Aorta (tissue), 5 donors: Measurements from ENCODE around the gene ARID3A. TPM values are rescaled to one million over a fixed set of nuclear protein-coding genes. Genes with fewer than 3 reads are reported as not detected.
"Not testable (repeated sequence)": the region's sequence is repeated elsewhere in the genome, so short reads cannot be mapped to it uniquely, and the experiment has no call there.

ENCODE experiments used
- ATAC-seq: fragments of 200-7000 bp; cut with Tn5 transposase; one replicate; pipeline ENCODE4 v1.9.1; 2022; ENCODE audit warnings: moderate library complexity; ENCODE audit not compliant: low FRiP score
- DNase-seq, 2 donors: peaks; one replicate each; pipeline ENCODE4 v3.0.0-alpha.2; 2020
- H3K27ac ChIP-seq, 2 donors: one replicate each; pipeline ENCODE4 v1.5.1; 2013; ENCODE audit warnings: low read length in 2 of 2, mild to moderate bottlenecking in 2 of 2, moderate library complexity in 2 of 2, control low read depth in 1 of 2, inconsistent platforms in 1 of 2, low read depth in 1 of 2
- H3K27me3 ChIP-seq, 2 donors: one replicate each; pipeline ENCODE4 v1.6.1; 2013; ENCODE audit warnings: control low read depth in 1 of 2, low read length in 1 of 2, mild to moderate bottlenecking in 1 of 2, moderate library complexity in 1 of 2; ENCODE audit not compliant: insufficient read depth in 2 of 2, control insufficient read depth in 1 of 2
- H3K36me3 ChIP-seq, 2 donors: one replicate each; pipeline ENCODE4 v1.6.1; 2013; ENCODE audit warnings: control low read depth in 1 of 2, low read length in 1 of 2, mild to moderate bottlenecking in 1 of 2; ENCODE audit not compliant: insufficient read depth in 2 of 2, control insufficient read depth in 1 of 2
- H3K4me1 ChIP-seq, 2 donors: one replicate each; pipeline ENCODE4 v1.6.1; 2013; ENCODE audit warnings: low read length in 2 of 2, control low read depth in 1 of 2, mild to moderate bottlenecking in 1 of 2, moderate library complexity in 1 of 2; ENCODE audit not compliant: insufficient read depth in 2 of 2, control insufficient read depth in 1 of 2
- H3K4me3 ChIP-seq, 2 donors: one replicate each; pipeline ENCODE4 v1.5.1; 2013; ENCODE audit warnings: low read length in 2 of 2, control low read depth in 1 of 2, mild to moderate bottlenecking in 1 of 2
- H3K9me3 ChIP-seq: one replicate; pipeline ENCODE4 v1.6.1; 2013; ENCODE audit warnings: mild to moderate bottlenecking, low read length; ENCODE audit not compliant: control insufficient read depth
- WGBS, 2 donors: extraction: QIAGEN DNeasy Blood & Tissue Kit; methylation state at CpG; one replicate each; pipeline ENCODE4 v1.1.7; 2013; 5-methylcytosine and 5-hydroxymethylcytosine counted together
- intact Hi-C, 2 donors: fragments of 100-400 bp; cut with DNase I; formaldehyde crosslinking; loops; one replicate each; pipeline versions ENCODE4 v1.14.2 to v1.15.0; 2022
- polyA plus RNA-seq, 2 donors: library from polyadenylated mRNA; stranded (reverse); fragments of 200-250 nt; gene quantifications; one replicate each; pipeline ENCODE4 v1.2.3, GENCODE V29; 2013
- total RNA-seq, 2 donors: library from RNA; stranded (reverse); fragmentation: NEBNext Ultra II Directional; extraction: Animal tissue kit (Norgen Biotek cat#: 25700); gene quantifications; one replicate each; pipeline ENCODE4 v1.2.1, GENCODE V29; 2021
- donor health status: healthy with polysubstance abuse.
- donor health status: Bipolar disorder and iron deficiency.
- donor health status: DM: no; HTN: no; CAD: no.
- donor health status: DM: no; HTN: no; CAD: no.
- donor health status: DM: yes; HTN: yes; CAD: no.

The ARID3A gene
- total and polyA plus RNA-seq, 4 donors, result 0.97 to 13.8 (median 5.3) TPM

DNA sequence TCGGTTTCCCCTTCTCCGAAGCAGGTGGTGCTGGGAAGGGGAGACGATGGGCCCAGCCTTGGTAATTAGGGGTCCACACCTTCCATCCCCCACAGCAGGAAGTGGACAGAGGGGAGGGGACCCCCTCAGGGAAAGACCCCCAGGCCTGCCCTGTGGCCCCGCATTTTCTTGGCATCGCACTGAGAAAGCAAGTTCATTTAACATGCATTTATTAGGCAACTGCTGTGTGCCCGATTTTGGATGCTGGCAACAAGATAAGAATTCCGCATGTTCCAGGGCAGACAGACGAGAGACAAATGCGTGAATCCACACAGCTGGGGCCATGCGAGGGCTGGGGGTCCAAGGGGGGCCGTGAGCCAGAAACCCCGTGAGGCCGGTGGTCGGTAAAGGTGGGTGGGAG lies 28.4 kb downstream of the ARID3A start:
- H3K27me3 ChIP-seq, result no peaks in the 10 kb centered on the region
- H3K9me3 ChIP-seq, result no peaks in the 10 kb centered on the region
- WGBS, 2 donors, result 72 to 75% methylated on average over 14 of the region's 14 CpGs
- H3K36me3 ChIP-seq, result no peaks in the 10 kb centered on the region
- intact Hi-C loops, result no loop called here
- no peak overlapping the region for H3K4me3 ChIP-seq
- DNase-seq, result no peak
- no peaks in the 10 kb centered on the region for H3K4me1 ChIP-seq
- H3K27ac ChIP-seq, result no peak overlapping the region
- ATAC-seq, result no peak

DNA sequence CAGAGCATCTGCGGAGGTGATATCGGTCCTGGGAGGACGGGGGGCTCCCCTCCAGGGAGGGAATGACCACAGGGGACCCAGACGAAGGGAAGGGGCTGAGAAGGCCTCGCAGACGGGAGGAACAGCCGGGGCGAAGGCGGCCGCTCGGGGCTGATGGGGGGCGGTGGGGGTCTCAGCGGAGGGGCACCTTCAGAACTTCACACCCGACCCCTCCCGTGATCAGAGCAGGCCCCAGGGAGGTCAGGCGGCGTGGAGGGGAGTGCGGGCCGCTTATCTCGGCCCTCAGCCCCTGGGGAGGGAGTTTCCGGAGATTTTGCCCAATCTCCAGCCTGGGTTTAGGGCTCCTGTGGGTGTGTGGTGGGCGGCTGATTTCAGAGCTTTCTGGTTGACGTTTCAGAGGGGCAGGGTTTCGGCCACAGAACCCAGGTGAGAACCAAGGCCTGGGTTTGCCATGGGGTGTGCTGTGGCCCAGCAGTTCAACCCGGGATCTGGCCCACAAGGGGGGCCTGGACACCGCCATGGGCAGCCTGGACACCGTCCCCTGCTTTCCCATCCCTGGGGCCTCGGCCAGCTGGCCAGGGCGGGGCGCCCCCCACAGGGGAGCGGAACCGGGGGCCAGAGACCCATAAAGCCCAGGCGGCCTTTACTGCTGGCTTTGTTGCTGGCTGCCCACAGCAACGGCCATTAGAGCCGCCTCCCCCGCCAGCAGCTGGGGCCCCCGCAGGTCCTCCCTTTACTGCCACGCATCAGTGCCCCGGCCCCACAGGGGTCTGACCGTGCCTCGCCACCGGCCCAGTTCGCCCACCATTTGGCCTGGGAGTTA lies 29.0 kb downstream of the ARID3A start:
- H3K27me3 ChIP-seq, result no peaks in the 10 kb centered on the region
- ATAC-seq (peak; percentile 9), DNase-seq (no peak)
- H3K4me1 ChIP-seq, result no peaks in the 10 kb centered on the region
- intact Hi-C loops, result no loop called here
- WGBS, 2 donors, result 68 to 78% methylated on average over 36 to 43 of the region's 43 CpGs
- no peak overlapping the region for H3K4me3 ChIP-seq
- no peak overlapping the region for H3K27ac ChIP-seq
- H3K36me3 ChIP-seq, result no peaks in the 10 kb centered on the region
- no peaks in the 10 kb centered on the region for H3K9me3 ChIP-seq

DNA sequence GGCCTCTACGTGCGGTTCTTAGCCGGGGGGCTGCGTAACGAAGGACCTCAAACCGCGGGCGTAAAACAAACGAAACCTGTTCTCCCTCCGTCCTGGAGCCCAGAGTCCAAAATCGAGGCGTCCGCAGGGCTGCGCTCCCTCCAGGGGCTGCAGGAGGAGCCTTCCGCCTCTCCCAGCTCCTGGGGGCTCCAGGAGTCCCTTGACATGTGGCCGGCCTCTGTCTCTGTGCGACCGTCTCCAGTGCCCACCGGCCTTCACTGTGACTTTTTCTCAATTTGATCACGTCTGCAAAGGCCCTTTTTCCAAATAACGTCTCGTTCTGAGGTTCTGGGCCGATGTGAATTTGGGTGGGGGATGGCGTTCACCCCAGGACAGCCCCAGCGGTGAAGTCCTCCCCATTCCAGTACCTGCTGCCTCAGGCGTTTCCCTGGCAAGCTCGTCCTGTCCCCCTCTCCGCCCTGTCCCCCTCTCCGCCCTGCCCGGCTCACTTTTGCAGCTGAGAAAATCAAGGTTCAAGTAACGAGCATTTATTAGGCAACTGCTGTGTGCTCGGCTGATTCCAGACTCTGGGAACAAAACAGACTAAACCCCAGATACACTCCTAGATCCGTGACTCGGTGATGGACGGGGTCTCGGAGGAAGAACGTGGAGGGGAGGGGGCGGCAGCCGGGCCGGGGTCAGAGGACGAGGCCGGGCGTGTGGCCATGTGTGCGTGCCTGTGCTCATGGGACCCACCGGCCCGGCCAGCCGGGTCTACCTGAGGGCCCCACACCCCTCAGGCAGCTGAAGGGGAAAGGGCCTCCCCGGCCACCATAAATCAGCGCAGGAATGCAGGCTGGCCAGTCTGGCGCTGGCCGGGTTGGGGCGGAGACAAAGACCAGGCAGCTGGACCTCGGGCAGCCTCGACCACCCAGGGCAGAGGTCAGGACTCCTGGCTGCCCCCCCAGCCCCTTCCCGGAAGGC lies 30.2 kb downstream of the ARID3A start:
- Histone ChIP-seq H3K4me3 (no peak overlapping the region), H3K27me3 (no peaks in the 10 kb centered on the region), H3K4me1 (no peaks in the 10 kb centered on the region), H3K27ac (no peak overlapping the region), H3K9me3 (no peaks in the 10 kb centered on the region), H3K36me3 (no peaks in the 10 kb centered on the region)
- DNase-seq (no peak), ATAC-seq (no peak)
- intact Hi-C loops, result no loop called here
- WGBS, 2 donors, result 83 to 84% methylated on average over 55 of the region's 55 CpGs

DNA sequence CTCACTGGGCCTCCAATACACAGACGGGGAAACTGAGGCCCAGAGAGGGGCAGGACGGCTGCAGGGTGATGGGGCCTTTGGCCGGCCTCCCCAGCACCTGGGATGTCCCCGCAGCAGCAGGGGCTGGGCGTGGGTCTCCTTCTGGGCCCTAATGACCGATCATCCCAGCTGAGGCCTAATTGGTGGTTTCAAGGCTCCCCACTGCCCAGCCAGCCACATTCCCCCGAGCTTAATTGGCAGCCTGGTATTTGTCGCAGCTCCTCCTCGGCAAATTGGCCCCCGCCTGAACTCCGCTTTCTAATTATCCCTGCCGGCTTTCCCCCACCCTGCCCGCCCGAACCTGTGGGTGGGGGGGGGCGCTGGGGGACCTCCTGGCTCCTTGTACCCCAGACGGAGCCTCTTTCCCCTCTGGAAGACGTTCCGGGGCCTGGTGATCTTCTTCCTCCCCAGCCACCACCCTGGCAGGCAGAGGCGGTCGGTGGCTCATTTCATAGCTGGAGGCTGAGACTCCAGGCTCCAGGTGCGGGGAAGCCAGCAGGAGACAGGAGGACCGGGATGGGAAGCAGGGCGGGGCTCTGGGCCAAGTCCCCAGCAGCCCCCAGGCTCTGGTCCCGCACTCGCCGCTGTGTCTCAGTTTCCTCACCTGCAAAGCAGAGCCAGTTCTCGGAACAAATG lies 31.1 kb downstream of the ARID3A start:
- no peak overlapping the region for H3K27ac ChIP-seq
- intact Hi-C loops, result no loop called here
- H3K9me3 ChIP-seq, result no peaks in the 10 kb centered on the region
- DNase-seq (no peak), ATAC-seq (no peak)
- WGBS, 2 donors, result 59 to 65% methylated on average over 26 to 27 of the region's 27 CpGs
- H3K4me3 ChIP-seq, result no peak overlapping the region
- no peaks in the 10 kb centered on the region for H3K27me3 ChIP-seq
- H3K36me3 ChIP-seq, result no peaks in the 10 kb centered on the region
- H3K4me1 ChIP-seq, result no peaks in the 10 kb centered on the region

DNA sequence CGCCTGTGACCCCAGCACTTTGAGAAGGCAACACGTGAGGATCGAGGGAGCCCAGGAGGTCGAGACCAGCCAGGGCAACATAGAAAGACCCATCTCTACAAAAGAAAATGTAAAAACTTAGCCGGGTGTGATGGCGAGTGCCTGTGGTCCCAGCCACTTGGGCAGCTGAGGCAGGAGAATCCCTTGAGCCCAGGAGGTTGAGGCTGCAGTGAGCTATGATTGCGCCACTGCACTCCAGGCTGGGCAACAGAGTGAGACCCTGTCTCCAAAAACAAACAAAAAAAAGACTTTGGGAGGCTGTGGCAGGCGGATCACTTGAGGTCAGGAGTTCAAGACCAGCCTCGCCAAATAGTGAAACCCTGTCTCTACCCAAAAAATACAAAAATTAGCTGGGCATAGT lies 31.7 kb downstream of the ARID3A start:
- intact Hi-C loops, H3K27ac ChIP-seq, H3K4me1 ChIP-seq, DNase-seq, H3K36me3 ChIP-seq, H3K4me3 ChIP-seq, H3K27me3 ChIP-seq, H3K9me3 ChIP-seq, ATAC-seq: not testable (repeated sequence)
- 97% methylated on average over 9 of the region's 9 CpGs for WGBS, 2 donors

DNA sequence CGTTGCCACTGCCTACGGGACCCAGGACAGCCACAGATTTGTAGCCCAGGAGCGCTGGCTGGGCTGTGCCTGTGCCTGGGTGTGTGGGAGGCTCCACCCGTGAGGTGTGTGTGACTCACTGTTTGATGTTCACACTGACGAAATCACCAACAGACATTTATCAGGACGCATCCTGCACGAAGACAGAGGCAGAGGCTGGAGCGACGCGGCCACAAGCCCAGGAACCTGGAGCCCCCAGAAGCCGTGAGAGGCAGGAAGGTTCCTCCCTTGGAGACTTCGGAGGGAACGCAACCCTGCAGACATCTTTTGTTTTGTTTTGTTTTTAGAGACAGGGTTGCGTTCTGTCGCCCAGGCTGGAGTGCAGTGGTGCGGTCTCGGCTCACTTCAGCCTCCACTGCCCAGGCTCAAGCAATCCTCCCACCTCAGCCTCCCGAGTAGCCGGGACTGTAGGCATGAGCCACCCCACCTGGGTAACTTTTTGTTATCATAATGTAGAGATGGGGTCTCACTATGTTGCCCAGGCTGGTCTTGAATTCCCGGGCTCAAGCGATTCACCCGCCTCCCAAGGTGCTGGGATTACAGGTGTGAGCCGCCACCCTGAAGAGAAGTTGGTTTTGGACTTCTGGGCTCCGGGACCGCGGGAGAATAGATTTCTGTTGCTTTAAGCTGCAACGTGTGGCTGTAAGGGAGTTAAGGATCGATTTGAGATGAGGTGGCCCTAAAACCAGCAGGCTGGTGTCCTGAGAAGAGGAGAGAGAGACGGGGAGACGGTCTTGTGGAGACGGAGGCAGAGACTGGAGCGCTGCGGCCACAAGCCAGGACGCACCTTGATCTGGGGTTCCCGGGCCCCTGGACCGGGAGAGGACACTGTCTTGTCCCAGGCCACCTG lies 33.4 kb downstream of the ARID3A start:
- Histone ChIP-seq H3K4me1 (no peaks in the 10 kb centered on the region), H3K36me3 (no peaks in the 10 kb centered on the region), H3K9me3 (no peaks in the 10 kb centered on the region), H3K27me3 (no peaks in the 10 kb centered on the region), H3K27ac (no peak overlapping the region), H3K4me3 (no peak overlapping the region)
- intact Hi-C loops, result no loop called here
- DNase-seq, result no peak
- 93% methylated on average over 36 of the region's 36 CpGs for WGBS, 2 donors
- ATAC-seq, result no peak

DNA sequence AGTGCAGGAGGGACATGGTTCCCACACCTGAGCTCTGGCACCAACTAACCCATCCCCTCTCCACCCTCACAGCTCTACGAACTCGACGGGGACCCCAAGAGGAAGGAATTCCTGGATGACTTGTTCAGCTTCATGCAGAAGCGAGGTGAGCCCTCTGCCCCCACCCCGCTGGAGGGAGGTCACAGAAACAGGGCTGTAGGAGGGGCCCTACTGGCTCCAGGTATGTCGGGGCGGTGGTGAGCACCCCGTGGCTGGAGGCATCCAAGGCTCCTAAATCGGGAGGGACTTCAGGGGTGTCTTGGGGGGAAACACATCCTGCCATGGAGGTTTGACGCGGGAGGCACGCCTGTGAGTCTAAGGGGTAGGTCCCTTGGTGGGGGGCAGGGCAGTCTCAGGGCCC lies 34.2 kb downstream of the ARID3A start:
- no peak for ATAC-seq
- Histone ChIP-seq H3K4me1 (no peaks in the 10 kb centered on the region), H3K4me3 (no peak overlapping the region), H3K9me3 (no peaks in the 10 kb centered on the region), H3K27me3 (no peaks in the 10 kb centered on the region), H3K36me3 (no peaks in the 10 kb centered on the region), H3K27ac (no peak overlapping the region)
- 64 to 68% methylated on average over 12 of the region's 12 CpGs for WGBS, 2 donors
- no peak for DNase-seq
- intact Hi-C loops, result no loop called here

DNA sequence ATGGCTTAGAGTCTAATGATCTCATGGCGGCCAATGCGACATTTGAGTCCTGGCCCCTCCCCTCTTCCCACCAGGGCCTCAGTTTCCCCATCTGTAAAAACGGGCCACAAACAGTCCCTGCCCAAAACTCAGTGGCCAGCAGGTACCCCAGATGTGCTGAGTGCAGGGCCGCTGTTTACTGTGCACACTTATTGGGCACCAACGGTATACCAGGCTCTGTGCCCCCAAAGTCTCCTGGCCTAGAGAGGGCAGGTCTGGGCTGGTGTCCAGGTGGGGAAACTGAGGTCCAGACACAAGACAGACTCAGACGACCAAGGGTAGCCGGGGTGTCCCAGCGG lies 34.7 kb downstream of the ARID3A start:
- Histone ChIP-seq H3K4me1 (no peaks in the 10 kb centered on the region), H3K27ac (no peak overlapping the region), H3K4me3 (no peak overlapping the region), H3K36me3 (no peaks in the 10 kb centered on the region), H3K9me3 (no peaks in the 10 kb centered on the region), H3K27me3 (no peaks in the 10 kb centered on the region)
- 78 to 81% methylated on average over 8 of the region's 8 CpGs for WGBS, 2 donors
- DNase-seq (no peak), ATAC-seq (no peak)
- intact Hi-C loops, result no loop called here
